Immature natural killer cell (primary cell): ENCODE data around the gene SLC25A21. TPM values are rescaled to one million over a fixed set of nuclear protein-coding genes. Genes with fewer than 3 reads are reported as not detected.

Experiments used
- DNase-seq, 3 donors: peaks; one replicate each; pipeline ENCODE4 v3.0.0; 2022; ENCODE audit warnings: mixed read lengths in 1 of 3
- H3K27ac Mint-ChIP-seq, 6 donors: one replicate each; pipeline ENCODE4 v1.8.0; 2020; ENCODE audit warnings: mixed read lengths in 6 of 6, mild to moderate bottlenecking in 5 of 6, inconsistent platforms in 4 of 6, moderate library complexity in 3 of 6
- H3K27me3 Mint-ChIP-seq, 3 donors: one replicate each; pipeline ENCODE4 v1.8.0; 2020 to 2021; ENCODE audit warnings: low read depth in 3 of 3, mild to moderate bottlenecking in 3 of 3, mixed read lengths in 3 of 3, moderate library complexity in 3 of 3, inconsistent platforms in 1 of 3
- H3K36me3 Mint-ChIP-seq, 3 donors: one replicate each; pipeline ENCODE4 v1.8.0; 2020; ENCODE audit warnings: mixed read lengths in 3 of 3, inconsistent platforms in 2 of 3, mild to moderate bottlenecking in 2 of 3
- H3K4me1 Mint-ChIP-seq, 2 donors: one replicate each; pipeline ENCODE4 v1.8.0; 2020; ENCODE audit warnings: inconsistent platforms in 2 of 2, mild to moderate bottlenecking in 2 of 2, mixed read lengths in 2 of 2, moderate library complexity in 1 of 2
- H3K4me3 Mint-ChIP-seq, 5 donors: one replicate each; pipeline ENCODE4 v1.8.0; 2020; ENCODE audit warnings: mild to moderate bottlenecking in 5 of 5, mixed read lengths in 5 of 5, inconsistent platforms in 3 of 5, moderate library complexity in 3 of 5
- H3K9me3 Mint-ChIP-seq, 6 donors: one replicate each; pipeline ENCODE4 v1.8.0; 2020; ENCODE audit warnings: mild to moderate bottlenecking in 6 of 6, mixed read lengths in 6 of 6, inconsistent platforms in 4 of 6, moderate library complexity in 3 of 6
- polyA plus RNA-seq, 3 donors: library from polyadenylated mRNA; unstranded; fragments of 300-500 nt; fragmentation: Illumina TruSeq; gene quantifications; one replicate each; pipeline ENCODE4 v1.2.3, GENCODE V29; 2021

Gene SLC25A21
- polyA plus RNA-seq, 3 donors from 2014 or later = not detected

DNA sequence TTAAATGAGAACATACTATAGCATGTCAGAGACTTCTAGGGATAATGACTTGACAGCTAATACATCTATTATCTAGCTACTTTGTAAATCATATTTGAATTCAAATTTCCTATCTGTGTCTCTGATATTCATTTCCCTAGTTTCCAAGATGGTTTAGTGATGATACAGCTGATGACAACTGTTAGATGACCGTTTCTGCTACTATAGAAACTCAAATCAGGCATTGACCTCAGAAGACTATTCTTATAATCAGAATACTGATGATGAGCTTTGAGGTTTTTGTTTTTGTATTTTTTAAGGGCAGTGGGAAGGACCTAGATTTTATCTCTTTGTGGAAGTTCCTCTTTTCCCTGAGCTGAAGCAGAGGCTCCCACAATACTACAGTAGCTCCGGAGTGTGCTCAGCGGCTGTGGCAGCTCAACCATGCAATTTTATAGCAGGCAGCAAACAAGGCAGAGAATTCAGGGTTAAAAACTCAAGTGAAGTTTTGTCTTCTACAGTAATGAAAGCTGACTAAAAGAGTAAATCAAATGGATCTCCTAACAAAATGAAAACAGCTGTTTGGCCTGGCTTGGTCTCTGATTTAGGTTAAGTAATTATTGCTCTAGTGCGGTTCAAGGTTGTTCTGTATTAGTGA lies 145.1 kb downstream of the SLC25A21 start:
- Mint-ChIP-seq H3K4me1 (no peaks in the 10 kb centered on the region), H3K9me3 (peaks cover 0 to 11% (median 6%) of the 10 kb centered on the region in 6 donors), H3K27ac (no peak overlapping the region), H3K36me3 (no peaks in the 10 kb centered on the region), H3K4me3 (no peak overlapping the region), H3K27me3 (no peaks in the 10 kb centered on the region)
- DNase-seq = no peak

DNA sequence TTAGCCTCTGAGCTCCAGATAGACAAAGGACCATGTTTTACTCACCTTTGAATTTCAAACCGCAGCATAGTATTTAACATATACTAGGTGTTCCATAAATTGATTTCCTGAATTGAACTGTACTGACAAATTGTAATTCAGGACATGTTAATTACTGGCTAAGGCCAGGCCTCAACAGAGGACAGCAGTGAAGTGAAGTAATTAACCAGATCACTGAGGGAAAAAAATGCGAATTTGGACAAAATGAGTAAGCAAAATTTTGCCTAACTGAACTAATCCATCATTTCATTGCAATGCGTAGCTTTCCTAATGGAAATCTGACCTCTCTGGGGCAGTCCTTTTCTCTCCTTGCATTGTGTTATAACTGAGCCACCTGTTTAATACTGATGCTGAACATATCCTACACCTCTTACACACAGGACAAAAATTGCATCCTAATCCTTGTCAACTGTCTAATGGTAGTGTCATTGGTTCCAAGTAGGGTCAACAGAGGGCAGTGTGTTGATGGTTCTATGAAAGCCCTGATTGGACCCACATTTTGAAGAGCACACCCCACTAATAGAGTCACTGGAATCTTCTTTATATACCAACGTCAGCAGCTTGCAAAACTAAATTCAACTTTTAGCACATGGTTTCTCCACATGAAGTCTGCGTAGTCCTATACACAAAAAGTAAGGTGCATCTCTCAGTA lies 148.4 kb downstream of the SLC25A21 start:
- Mint-ChIP-seq H3K4me3 (no peak overlapping the region), H3K27me3 (no peaks in the 10 kb centered on the region), H3K27ac (no peak overlapping the region), H3K36me3 (no peaks in the 10 kb centered on the region), H3K4me1 (no peaks in the 10 kb centered on the region), H3K9me3 (peaks cover 1 to 11% (median 7%) of the 10 kb centered on the region in 6 donors)
- no peak for DNase-seq

DNA sequence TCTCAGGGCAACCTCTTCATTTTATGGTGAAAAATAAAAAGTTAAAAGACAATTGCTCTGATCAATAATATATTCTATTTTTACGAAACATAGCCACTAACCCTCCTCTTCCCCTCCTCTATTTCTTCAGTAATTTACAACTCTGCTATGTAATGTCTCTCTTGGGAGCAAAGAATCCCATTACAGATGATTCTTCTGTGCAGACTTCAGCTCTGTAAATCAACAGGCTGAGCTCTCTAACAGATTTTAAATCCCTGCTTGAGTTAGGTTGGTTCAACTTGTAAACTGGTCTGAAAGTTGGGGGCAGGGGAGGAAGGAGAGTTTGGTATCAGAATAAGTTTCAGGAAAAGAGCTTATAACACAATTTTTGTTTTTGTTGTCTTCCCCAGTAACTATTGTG lies 151.0 kb downstream of the SLC25A21 start:
- Mint-ChIP-seq H3K4me1 (no peaks in the 10 kb centered on the region), H3K4me3 (no peak overlapping the region), H3K36me3 (no peaks in the 10 kb centered on the region), H3K27me3 (no peaks in the 10 kb centered on the region), H3K9me3 (peaks cover 6 to 28% (median 12%) of the 10 kb centered on the region in 6 donors), H3K27ac (no peak overlapping the region)
- DNase-seq = no peak

DNA sequence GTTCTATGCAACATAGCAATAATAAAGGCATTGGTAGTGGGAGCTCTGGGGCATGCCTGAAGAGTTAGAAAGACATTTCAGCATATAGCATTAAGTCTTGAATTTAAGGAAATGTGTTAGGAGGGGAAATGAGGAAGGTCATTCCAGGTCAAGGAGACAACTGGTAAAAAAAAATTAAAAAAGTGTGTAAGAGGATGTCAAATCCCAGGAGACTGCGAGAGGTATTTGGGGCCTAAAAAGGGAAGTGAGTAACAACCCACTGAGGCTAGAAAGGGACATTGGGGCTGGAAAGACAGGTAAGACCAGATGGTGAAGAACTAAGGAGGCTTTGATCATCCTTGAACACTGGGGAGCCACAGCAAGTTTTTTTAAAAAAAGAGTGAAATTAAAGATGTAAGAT lies 152.9 kb downstream of the SLC25A21 start:
- Mint-ChIP-seq H3K9me3 (peaks cover 6 to 27% (median 14%) of the 10 kb centered on the region in 6 donors), H3K4me3 (no peak overlapping the region), H3K27ac (no peak overlapping the region), H3K27me3 (no peaks in the 10 kb centered on the region), H3K36me3 (no peaks in the 10 kb centered on the region), H3K4me1 (no peaks in the 10 kb centered on the region)
- no peak for DNase-seq

DNA sequence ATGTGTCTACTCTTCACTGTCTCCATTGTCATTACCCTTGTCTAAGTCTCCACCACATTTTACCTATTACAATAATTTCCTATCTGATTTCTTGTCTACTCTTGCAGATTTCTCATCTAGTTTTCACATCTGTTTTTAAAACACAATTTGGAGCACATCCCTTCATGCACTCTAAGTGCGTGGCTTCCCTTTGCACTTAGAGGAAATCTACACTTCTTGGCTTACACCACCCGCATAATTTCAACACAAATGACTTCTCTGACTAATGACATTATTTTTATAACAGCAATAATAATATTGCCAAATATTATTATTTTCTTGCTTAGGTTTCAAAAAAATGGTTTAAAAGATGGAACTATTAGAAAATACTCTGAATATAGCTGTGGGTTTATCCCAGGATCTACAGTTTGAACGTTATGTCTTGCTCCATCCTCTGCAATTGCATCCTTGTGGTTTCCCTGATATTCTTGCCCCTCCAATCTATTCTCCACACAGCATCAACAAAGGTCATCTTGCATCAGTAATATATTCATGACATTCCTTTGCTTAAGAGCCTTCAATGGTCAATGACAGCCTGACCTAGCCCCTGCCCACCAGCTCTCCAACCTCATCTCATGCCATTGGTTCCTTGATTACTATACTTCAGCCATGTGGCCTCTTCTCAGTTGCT lies 153.7 kb downstream of the SLC25A21 start:
- Mint-ChIP-seq H3K9me3 (peaks cover 8 to 27% (median 17%) of the 10 kb centered on the region in 6 donors), H3K4me1 (no peaks in the 10 kb centered on the region), H3K27me3 (no peaks in the 10 kb centered on the region), H3K27ac (no peak overlapping the region), H3K36me3 (no peaks in the 10 kb centered on the region), H3K4me3 (no peak overlapping the region)
- no peak for DNase-seq

DNA sequence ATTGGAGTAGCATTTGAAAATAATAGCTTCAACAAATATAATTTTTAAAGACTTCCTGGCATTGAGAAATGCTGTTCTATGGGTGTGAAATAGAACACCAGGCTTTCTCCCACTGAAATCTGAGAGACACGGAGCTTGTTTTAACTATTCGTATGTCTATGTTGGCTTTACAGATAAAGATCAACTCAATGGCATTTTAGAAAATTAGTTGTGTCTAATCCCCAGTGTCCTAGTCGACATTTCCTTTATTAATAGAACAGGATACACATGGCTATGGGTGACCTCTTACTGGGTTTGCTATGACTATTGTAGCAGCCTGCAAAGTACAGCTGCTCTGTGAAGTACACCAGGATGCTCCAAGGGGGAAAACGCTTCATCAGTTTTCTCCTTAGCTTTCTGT lies 159.3 kb downstream of the SLC25A21 start:
- Mint-ChIP-seq H3K4me3 (no peak overlapping the region), H3K4me1 (no peaks in the 10 kb centered on the region), H3K9me3 (peaks cover 6 to 21% (median 10%) of the 10 kb centered on the region in 6 donors), H3K36me3 (no peaks in the 10 kb centered on the region), H3K27me3 (peaks cover 0 to 2% (median 0%) of the 10 kb centered on the region in 3 donors), H3K27ac (no peak overlapping the region)
- no peak for DNase-seq

DNA sequence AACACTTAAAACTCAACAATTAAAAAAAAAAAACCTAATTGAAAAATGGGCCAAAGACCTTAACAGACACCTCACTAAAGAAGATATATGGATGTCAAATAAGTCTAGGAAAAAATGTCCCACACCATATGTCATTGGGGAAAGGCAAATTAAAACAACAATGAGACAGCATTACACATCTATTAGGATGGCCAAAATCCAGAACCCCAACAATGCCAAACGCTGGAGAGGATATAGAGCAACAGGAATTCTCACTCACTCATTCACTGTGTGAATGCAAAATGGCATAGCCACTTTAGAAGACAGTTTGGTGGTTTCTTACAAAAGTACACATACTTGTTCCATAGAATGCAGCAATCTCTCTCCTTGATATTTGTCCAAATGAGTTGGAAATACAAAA lies 173.7 kb downstream of the SLC25A21 start:
- DNase-seq = no peak
- H3K27me3 Mint-ChIP-seq = peaks cover 0 to 2% (median 2%) of the 10 kb centered on the region in 3 donors
- no peak overlapping the region for H3K27ac Mint-ChIP-seq
- no peaks in the 10 kb centered on the region for H3K36me3 Mint-ChIP-seq
- no peak overlapping the region for H3K4me3 Mint-ChIP-seq
- no peaks in the 10 kb centered on the region for H3K4me1 Mint-ChIP-seq
- peaks cover 1 to 29% (median 9%) of the 10 kb centered on the region in 6 donors for H3K9me3 Mint-ChIP-seq

DNA sequence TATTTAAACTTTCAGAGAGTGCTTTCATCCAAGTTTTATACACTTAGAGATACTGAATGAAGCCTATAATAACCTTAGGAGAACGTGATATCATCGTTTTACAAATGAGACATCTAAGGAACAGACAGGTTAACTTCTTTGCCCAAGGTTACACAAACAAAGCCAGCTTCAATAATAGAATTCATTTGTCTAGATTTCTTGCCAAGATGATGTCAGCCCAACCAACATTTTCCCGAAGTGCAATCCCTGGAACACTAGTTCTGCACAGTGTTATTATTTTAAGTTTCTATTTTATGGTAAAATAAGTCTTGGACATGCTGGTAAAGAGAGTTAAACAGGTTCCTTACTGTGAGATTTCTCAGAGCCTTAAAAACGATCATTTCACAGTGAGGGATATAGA lies 174.6 kb downstream of the SLC25A21 start:
- no peak for DNase-seq
- peaks cover 1 to 25% (median 9%) of the 10 kb centered on the region in 6 donors for H3K9me3 Mint-ChIP-seq
- no peaks in the 10 kb centered on the region for H3K4me1 Mint-ChIP-seq
- peaks cover 0 to 2% (median 2%) of the 10 kb centered on the region in 3 donors for H3K27me3 Mint-ChIP-seq
- no peaks in the 10 kb centered on the region for H3K36me3 Mint-ChIP-seq
- no peak overlapping the region for H3K27ac Mint-ChIP-seq
- H3K4me3 Mint-ChIP-seq = no peak overlapping the region

DNA sequence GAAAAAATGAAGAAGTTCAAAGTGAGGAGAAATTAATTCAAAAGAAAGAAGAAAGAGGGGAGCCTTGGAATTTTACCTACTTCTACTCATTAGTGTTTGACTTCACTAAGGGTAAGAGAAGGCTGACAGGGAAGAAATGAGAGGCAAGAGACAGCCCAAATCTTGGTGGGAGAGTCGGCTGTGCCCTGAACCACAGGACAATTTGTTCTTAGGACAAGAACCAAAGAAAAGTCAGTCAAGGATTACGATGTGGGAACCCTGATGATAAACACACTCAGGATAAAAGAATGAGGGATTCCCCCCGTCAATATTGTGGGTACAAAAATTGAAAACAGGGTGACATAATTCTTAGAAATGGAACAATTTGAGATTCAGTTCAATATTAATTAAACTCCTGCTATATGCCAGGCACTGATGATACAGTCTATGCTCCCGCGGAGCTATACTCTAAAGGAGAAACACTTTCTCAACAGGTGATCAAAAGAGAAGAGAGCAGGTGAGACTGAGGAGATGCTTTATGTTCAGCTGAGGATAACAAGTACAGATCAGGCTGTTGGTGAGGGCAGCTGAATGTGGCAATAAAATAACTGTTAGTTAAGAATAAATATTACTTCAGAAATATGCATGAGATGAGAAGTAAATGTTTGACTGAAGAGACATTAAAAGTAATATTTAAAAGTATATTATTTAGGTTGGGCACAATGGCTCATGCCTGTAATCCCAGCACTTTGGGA lies 175.4 kb downstream of the SLC25A21 start:
- Mint-ChIP-seq H3K36me3 (no peaks in the 10 kb centered on the region), H3K27ac (no peak overlapping the region), H3K4me1 (no peaks in the 10 kb centered on the region), H3K4me3 (no peak overlapping the region), H3K27me3 (peaks cover 0 to 2% (median 2%) of the 10 kb centered on the region in 3 donors), H3K9me3 (peaks cover 1 to 23% (median 9%) of the 10 kb centered on the region in 6 donors)
- DNase-seq = no peak

DNA sequence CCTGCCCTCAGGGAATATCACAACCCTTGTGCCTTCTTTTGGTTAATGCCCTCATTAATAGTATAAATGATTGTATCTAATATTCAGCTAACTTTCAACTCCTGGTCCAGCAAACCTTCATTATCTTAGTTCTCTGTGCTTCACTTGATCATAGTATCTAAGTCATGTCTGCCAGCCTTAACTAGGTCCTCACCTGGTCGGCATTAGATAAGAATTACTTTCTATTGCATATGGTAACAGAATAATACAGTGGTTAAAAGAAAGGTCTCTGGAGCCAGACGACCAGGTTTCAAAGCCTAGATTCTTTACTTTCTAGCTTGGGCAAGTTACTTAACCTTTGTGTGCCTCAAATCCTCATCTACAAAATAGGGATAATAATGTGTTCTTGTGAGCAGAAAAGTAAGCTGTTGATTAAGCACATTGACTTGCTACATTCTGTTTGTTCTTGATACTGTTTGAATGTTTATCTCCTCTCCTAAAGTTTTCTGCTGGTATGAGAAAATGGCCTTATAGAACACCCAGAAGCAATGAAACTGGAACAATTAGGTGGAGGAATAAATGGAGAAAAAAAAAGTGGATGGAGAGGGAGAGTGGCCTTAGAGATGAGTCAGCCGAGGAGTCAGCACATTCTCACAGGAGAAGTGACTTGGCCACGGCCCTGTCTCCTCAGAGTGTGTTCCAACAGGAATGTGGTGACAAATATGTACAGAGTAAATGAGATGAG lies 176.1 kb downstream of the SLC25A21 start:
- Mint-ChIP-seq H3K4me1 (no peaks in the 10 kb centered on the region), H3K9me3 (peaks cover 1 to 23% (median 9%) of the 10 kb centered on the region in 6 donors), H3K27me3 (peaks cover 0 to 2% (median 0%) of the 10 kb centered on the region in 3 donors), H3K36me3 (no peaks in the 10 kb centered on the region), H3K27ac (no peak overlapping the region), H3K4me3 (no peak overlapping the region)
- no peak for DNase-seq

DNA sequence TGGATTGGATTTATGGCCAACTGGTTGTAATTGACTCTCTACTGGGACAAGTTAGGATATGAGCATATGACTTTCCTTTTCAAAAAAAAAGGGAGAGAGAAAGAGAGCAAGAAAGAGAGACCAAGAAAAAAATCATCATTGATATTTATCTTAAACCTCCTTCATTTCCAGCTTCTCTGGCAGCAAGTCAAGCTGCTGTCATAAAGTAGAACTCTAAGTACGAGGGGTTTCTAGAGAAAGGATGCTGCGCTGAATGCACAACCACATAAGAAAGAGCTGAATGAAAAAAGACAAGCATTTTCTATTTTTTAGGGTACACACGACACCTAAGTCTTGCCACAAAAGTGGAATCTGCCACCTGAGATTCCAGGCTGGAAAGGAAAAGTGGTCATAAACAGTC lies 182.6 kb downstream of the SLC25A21 start:
- Mint-ChIP-seq H3K36me3 (no peaks in the 10 kb centered on the region), H3K4me1 (no peaks in the 10 kb centered on the region), H3K9me3 (peaks cover 2 to 41% (median 6%) of the 10 kb centered on the region in 6 donors), H3K27ac (no peak overlapping the region), H3K4me3 (no peak overlapping the region), H3K27me3 (peaks cover 0 to 2% (median 0%) of the 10 kb centered on the region in 3 donors)
- DNase-seq = no peak

DNA sequence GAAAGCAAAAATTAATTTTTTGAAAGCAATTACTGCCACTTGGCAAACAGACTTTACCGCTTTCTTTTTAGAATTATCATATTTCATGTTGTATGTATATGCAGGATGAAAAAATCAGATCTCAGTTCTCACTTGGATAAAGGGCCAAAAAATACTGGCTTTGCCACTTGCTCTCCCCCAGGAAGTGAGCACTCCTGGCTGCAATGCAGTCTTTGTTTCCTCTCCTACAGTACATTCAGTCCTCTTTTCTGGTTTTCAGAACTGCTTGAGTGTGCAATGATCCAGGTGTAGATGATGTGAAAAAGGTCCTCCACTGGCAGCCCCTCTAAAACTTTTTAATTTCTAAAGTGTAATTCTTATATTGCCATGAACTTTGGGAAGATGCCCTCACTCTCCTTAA lies 183.4 kb downstream of the SLC25A21 start:
- no peak overlapping the region for H3K27ac Mint-ChIP-seq
- H3K36me3 Mint-ChIP-seq = no peaks in the 10 kb centered on the region
- peaks cover 0 to 2% (median 0%) of the 10 kb centered on the region in 3 donors for H3K27me3 Mint-ChIP-seq
- H3K9me3 Mint-ChIP-seq = peaks cover 2 to 38% (median 6%) of the 10 kb centered on the region in 6 donors
- no peak overlapping the region for H3K4me3 Mint-ChIP-seq
- no peak for DNase-seq
- H3K4me1 Mint-ChIP-seq = no peaks in the 10 kb centered on the region

DNA sequence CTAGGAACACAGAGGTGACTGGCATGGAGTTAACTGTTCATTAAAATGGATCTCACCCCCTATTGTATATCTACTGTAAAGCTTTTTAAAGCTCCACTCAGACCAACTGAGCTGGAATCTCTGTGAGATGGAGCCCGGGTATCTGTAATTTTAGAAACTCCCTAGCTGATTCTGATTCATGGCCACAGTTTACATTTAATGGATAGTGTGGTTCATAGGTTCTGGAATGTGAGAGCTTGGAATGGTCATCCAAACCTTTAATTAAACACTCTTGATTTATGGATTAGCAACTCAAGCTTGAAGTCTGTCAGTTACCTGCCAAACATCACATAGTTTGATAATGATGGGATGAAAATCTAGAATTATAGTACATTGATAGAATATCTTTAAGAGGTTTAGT lies 183.8 kb downstream of the SLC25A21 start:
- no peaks in the 10 kb centered on the region for H3K27me3 Mint-ChIP-seq
- peaks cover 2 to 38% (median 6%) of the 10 kb centered on the region in 6 donors for H3K9me3 Mint-ChIP-seq
- no peak overlapping the region for H3K27ac Mint-ChIP-seq
- no peaks in the 10 kb centered on the region for H3K36me3 Mint-ChIP-seq
- DNase-seq = no peak
- no peak overlapping the region for H3K4me3 Mint-ChIP-seq
- H3K4me1 Mint-ChIP-seq = no peaks in the 10 kb centered on the region
